H54 (cell line): ENCODE measurements around the gene LRPAP1.

ENCODE experiments used
- DNase-seq: peaks from one replicate; pipeline ENCODE4 v3.0.0; 2011; ENCODE audit warnings: low spot score, mixed read lengths; ENCODE audit not compliant: insufficient read length
- FAIRE-seq: peaks from 3 replicates; lab custom pipeline; 2011; peaks lifted over from hg19 to GRCh38; lab: Jason Lieb, UNC
- POLR2A ChIP-seq: IDR thresholded peaks from 2 replicates; pipeline ENCODE4 v1.6.1; 2011; ENCODE audit warnings: low read depth, mild to moderate bottlenecking, low read length

Gene LRPAP1

GRCh38 chr4:3511187-3511586 lies 21.0 kb downstream of the LRPAP1 start:
- DNase-seq (no peak), FAIRE-seq (no peak)
- TF ChIP-seq POLR2A: no peak

GRCh38 chr4:3510481-3510880 lies 21.7 kb downstream of the LRPAP1 start:
- DNase-seq (no peak), FAIRE-seq (no peak)
- no peak for TF ChIP-seq POLR2A

- FAIRE-seq (no peak), DNase-seq (no peak)
- no peak for TF ChIP-seq POLR2A
Measured at GRCh38 chr4:3508542-3508941, 23.7 kb downstream of the LRPAP1 start.

GRCh38 chr4:3505231-3505630 lies 27.0 kb downstream of the LRPAP1 start:
- DNase-seq (no peak), FAIRE-seq (no peak)
- TF ChIP-seq POLR2A: no peak

- FAIRE-seq: no peak
- DNase-seq: no peak
- TF ChIP-seq POLR2A: no peak
Measured at GRCh38 chr4:3502941-3503936, 29.0 kb downstream of the LRPAP1 start.

GRCh38 chr4:3501825-3502425 lies 30.3 kb downstream of the LRPAP1 start:
- no peak for TF ChIP-seq POLR2A
- DNase-seq (no peak), FAIRE-seq (no peak)

GRCh38 chr4:3501126-3501824 lies 30.9 kb downstream of the LRPAP1 start:
- no peak for DNase-seq
- FAIRE-seq: no peak
- TF ChIP-seq POLR2A: no peak

GRCh38 chr4:3500634-3501101 lies 31.6 kb downstream of the LRPAP1 start:
- no peak for TF ChIP-seq POLR2A
- FAIRE-seq (no peak), DNase-seq (no peak)

GRCh38 chr4:3500111-3500510 lies 32.1 kb downstream of the LRPAP1 start:
- no peak for TF ChIP-seq POLR2A
- DNase-seq (no peak), FAIRE-seq (no peak)

- FAIRE-seq (no peak), DNase-seq (no peak)
- no peak for TF ChIP-seq POLR2A
Measured at GRCh38 chr4:3499710-3500109, 32.5 kb downstream of the LRPAP1 start.

- FAIRE-seq (no peak), DNase-seq (no peak)
- no peak for TF ChIP-seq POLR2A
Measured at GRCh38 chr4:3498901-3499510, 33.2 kb downstream of the LRPAP1 start.

GRCh38 chr4:3498407-3498806 lies 33.8 kb downstream of the LRPAP1 start:
- TF ChIP-seq POLR2A: no peak
- DNase-seq (no peak), FAIRE-seq (no peak)

- DNase-seq (no peak), FAIRE-seq (no peak)
- no peak for TF ChIP-seq POLR2A
Measured at GRCh38 chr4:3497523-3498389, 34.5 kb downstream of the LRPAP1 start.

- DNase-seq: no peak
- TF ChIP-seq POLR2A: no peak
- FAIRE-seq: no peak
Measured at GRCh38 chr4:3497095-3497494, 35.1 kb downstream of the LRPAP1 start.
